ENCODE measurements around the gene SLC39A1. TPM values are rescaled to one million over a fixed set of nuclear protein-coding genes. Genes with fewer than 3 reads are reported as not detected.
"Not testable (repeated sequence)": the region's sequence is repeated elsewhere in the genome, so short reads cannot be mapped to it uniquely, and the experiment has no call there.

Gene SLC39A1
- total RNA-seq: 10 to 100 TPM; 64.4 to 65.5 TPM

GRCh38 chr1:153963030-153963849 lies at the start of gene SLC39A1:
SLC39A1 (minus strand) TSS chr1:153963537; CDS start chr1:153962715, 822 bp downstream.
- ChIA-PET CTCF (interaction anchor here (0.7 to 3.2 kb wide), 6 partner anchors 12 to 446 kb away, joined by 3 to 26 read pairs (median 6); partner anchors contain the start of genes JTB and RAB13), POLR2A (interaction anchor here (0.5 to 2.5 kb wide), 10 partner anchors 10 to 59 kb away, joined by 4 to 17 read pairs (median 6); partner anchors contain the start of genes DENND4B, GATAD2B, JTB and RPS27)
- Mint-ChIP-seq H3K36me3 (ENCODE audit: low read depth) (peaks cover 21% of the 10 kb centered on the region), H3K4me1 (peaks cover 48% of the 10 kb centered on the region), H3K4me3 (peak within 1 kb of the TSS; percentile 81), H3K9me3 (ENCODE audit: low read depth) (no peaks in the 10 kb centered on the region), H3K27ac (peak within 1 kb of the TSS; percentile 94), H3K27me3 (no peaks in the 10 kb centered on the region)
- DNase-seq: peak; percentile 97
- intact Hi-C loops (cut with DNase I, micrococcal nuclease): loop anchor here (1.0 to 10.0 kb wide), 7 partner anchors 14 to 428 kb away; partner anchors contain the start of genes S100A6 (in 2 of the 2), DENND4B (in 1 of the 2), JTB (in 1 of the 2) and S100A2 (in 1 of the 2)
- ATAC-seq: peak; percentile 52

GRCh38 chr1:154012543-154012942 lies 49.2 kb upstream of the SLC39A1 start:
- H3K9me3 Mint-ChIP-seq (ENCODE audit: low read depth); DNase-seq; ATAC-seq; H3K27ac Mint-ChIP-seq; H3K4me1 Mint-ChIP-seq; H3K27me3 Mint-ChIP-seq; H3K36me3 Mint-ChIP-seq (ENCODE audit: low read depth); CTCF ChIA-PET; POLR2A ChIA-PET; H3K4me3 Mint-ChIP-seq: not testable (repeated sequence)
- intact Hi-C loops (cut with DNase I, micrococcal nuclease): loop anchor here in 1 of 2 experiments (5.0 kb wide), 1 partner anchor 45 kb away; no protein-coding TSS in a partner anchor

GRCh38 chr1:154012129-154012528 lies 48.8 kb upstream of the SLC39A1 start:
- ChIA-PET POLR2A (interaction anchor here (0.6 kb wide), 1 partner anchor 278 kb away, joined by 3 read pairs; no protein-coding TSS in a partner anchor), CTCF (no interaction called here)
- H3K4me3 Mint-ChIP-seq: no peak overlapping the region
- H3K27ac Mint-ChIP-seq: no peak overlapping the region
- no peaks in the 10 kb centered on the region for H3K9me3 Mint-ChIP-seq (ENCODE audit: low read depth)
- no peak for DNase-seq
- H3K27me3 Mint-ChIP-seq: no peaks in the 10 kb centered on the region
- intact Hi-C loops (cut with DNase I, micrococcal nuclease): loop anchor here in 1 of 2 experiments (5.0 kb wide), 1 partner anchor 45 kb away; no protein-coding TSS in a partner anchor
- no peaks in the 10 kb centered on the region for H3K36me3 Mint-ChIP-seq (ENCODE audit: low read depth)
- peaks cover 2% of the 10 kb centered on the region for H3K4me1 Mint-ChIP-seq
- no peak for ATAC-seq

GRCh38 chr1:154006136-154006535 lies 42.8 kb upstream of the SLC39A1 start:
- POLR2A ChIA-PET: no interaction called here
- intact Hi-C loops (cut with DNase I, micrococcal nuclease): no loop called here
- CTCF ChIA-PET: no interaction called here
- Mint-ChIP-seq H3K36me3 (ENCODE audit: low read depth) (no peaks in the 10 kb centered on the region), H3K27ac (no peak overlapping the region), H3K4me1 (no peaks in the 10 kb centered on the region), H3K4me3 (no peak overlapping the region), H3K27me3 (no peaks in the 10 kb centered on the region), H3K9me3 (ENCODE audit: low read depth) (no peaks in the 10 kb centered on the region)
- ATAC-seq (no peak), DNase-seq (no peak)

GRCh38 chr1:154000420-154000819 lies 37.1 kb upstream of the SLC39A1 start:
- H3K27me3 Mint-ChIP-seq: no peaks in the 10 kb centered on the region
- no peak overlapping the region for H3K4me3 Mint-ChIP-seq
- H3K4me1 Mint-ChIP-seq: no peaks in the 10 kb centered on the region
- POLR2A ChIA-PET: interaction anchor here (0.7 kb wide), 1 partner anchor 199 kb away, joined by 3 read pairs; no protein-coding TSS in a partner anchor
- no peaks in the 10 kb centered on the region for H3K9me3 Mint-ChIP-seq (ENCODE audit: low read depth)
- peaks cover 6% of the 10 kb centered on the region for H3K36me3 Mint-ChIP-seq (ENCODE audit: low read depth)
- intact Hi-C loops (cut with DNase I, micrococcal nuclease): no loop called here
- ATAC-seq (no peak), DNase-seq (no peak)
- no peak overlapping the region for H3K27ac Mint-ChIP-seq
- CTCF ChIA-PET: no interaction called here

- H3K27ac Mint-ChIP-seq, POLR2A ChIA-PET: not testable (repeated sequence)
- CTCF ChIA-PET: interaction anchor here (1.2 kb wide), 1 partner anchor 321 kb away, joined by 3 read pairs; no protein-coding TSS in a partner anchor
Measured at GRCh38 chr1:153996882-153997281, 33.5 kb upstream of the SLC39A1 start.

GRCh38 chr1:153995640-153996039 lies 32.3 kb upstream of the SLC39A1 start:
- H3K4me1 Mint-ChIP-seq: peaks cover 26% of the 10 kb centered on the region
- H3K27me3 Mint-ChIP-seq: no peaks in the 10 kb centered on the region
- DNase-seq: no peak
- H3K27ac Mint-ChIP-seq: no peak overlapping the region
- ATAC-seq: no peak
- CTCF ChIA-PET: interaction anchor here (0.8 kb wide), 3 partner anchors 11 to 177 kb away, joined by 3 to 4 read pairs (median 3); no protein-coding TSS in a partner anchor
- H3K4me3 Mint-ChIP-seq: no peak overlapping the region
- intact Hi-C loops (cut with DNase I, micrococcal nuclease): no loop called here
- H3K9me3 Mint-ChIP-seq (ENCODE audit: low read depth): no peaks in the 10 kb centered on the region
- H3K36me3 Mint-ChIP-seq (ENCODE audit: low read depth): peaks cover 48% of the 10 kb centered on the region
- POLR2A ChIA-PET: interaction anchor here (0.7 kb wide), 1 partner anchor 21 kb away, joined by 4 read pairs; no protein-coding TSS in a partner anchor

More at GRCh38 chr1:153996882-153997281, 33.5 kb upstream of the SLC39A1 start:
- DNase-seq; ATAC-seq; intact Hi-C loops (cut with DNase I, micrococcal nuclease); H3K27me3 Mint-ChIP-seq; H3K4me3 Mint-ChIP-seq; H3K9me3 Mint-ChIP-seq (ENCODE audit: low read depth): not testable (repeated sequence)
- Mint-ChIP-seq H3K36me3 (ENCODE audit: low read depth) (peaks cover 35% of the 10 kb centered on the region), H3K4me1 (peaks cover 21% of the 10 kb centered on the region)

- DNase-seq: no peak
- peaks cover 49% of the 10 kb centered on the region for H3K36me3 Mint-ChIP-seq (ENCODE audit: low read depth)
- intact Hi-C loops (cut with DNase I, micrococcal nuclease): no loop called here
- H3K27ac Mint-ChIP-seq: peak overlapping the region; percentile 37
- ChIA-PET POLR2A (interaction anchor here (0.6 kb wide), 1 partner anchor 270 kb away, joined by 4 read pairs; no protein-coding TSS in a partner anchor), CTCF (interaction anchor here (0.8 kb wide), 2 partner anchors 11 to 177 kb away, joined by 3 read pairs; no protein-coding TSS in a partner anchor)
- H3K4me1 Mint-ChIP-seq: peaks cover 29% of the 10 kb centered on the region
- ATAC-seq: no peak
- H3K4me3 Mint-ChIP-seq: no peak overlapping the region
- H3K9me3 Mint-ChIP-seq (ENCODE audit: low read depth): no peaks in the 10 kb centered on the region
- no peaks in the 10 kb centered on the region for H3K27me3 Mint-ChIP-seq
Measured at GRCh38 chr1:153995202-153995601, 31.9 kb upstream of the SLC39A1 start.

- Mint-ChIP-seq H3K27ac (peak overlapping the region; percentile 96), H3K9me3 (ENCODE audit: low read depth) (no peaks in the 10 kb centered on the region), H3K36me3 (ENCODE audit: low read depth) (peaks cover 49% of the 10 kb centered on the region), H3K4me1 (peaks cover 39% of the 10 kb centered on the region), H3K4me3 (peak overlapping the region; percentile 93), H3K27me3 (no peaks in the 10 kb centered on the region)
- ATAC-seq (no peak), DNase-seq (no peak)
- POLR2A ChIA-PET: interaction anchor here (0.6 to 2.0 kb wide), 6 partner anchors 14 to 88 kb away, joined by 3 to 25 read pairs (median 16); partner anchors contain the start of genes DENND4B, GATAD2B, JTB and SLC39A1
- intact Hi-C loops (cut with DNase I, micrococcal nuclease): loop anchor here (2.0 to 5.0 kb wide), 7 partner anchors 69 to 335 kb away; partner anchors contain the start of genes ATP8B2 (in 1 of the 2), GATAD2B (in 1 of the 2), HAX1 (in 1 of the 2) and NUP210L (in 1 of the 2)
- CTCF ChIA-PET: interaction anchor here (0.6 to 7.7 kb wide), 3 partner anchors 16 to 1329 kb away, joined by 3 to 66 read pairs (median 4); partner anchors contain the start of genes JTB and RUSC1
Measured at GRCh38 chr1:153991806-153992205, 28.5 kb upstream of the SLC39A1 start.

GRCh38 chr1:153991151-153991630 lies 27.9 kb upstream of the SLC39A1 start:
- no peak for ATAC-seq
- ChIA-PET POLR2A (interaction anchor here (0.5 to 2.0 kb wide), 14 partner anchors 11 to 459 kb away, joined by 3 to 41 read pairs (median 5); partner anchors contain the start of genes CREB3L4, CRTC2, DENND4B and GATAD2B), CTCF (interaction anchor here (0.6 to 7.7 kb wide), 4 partner anchors 15 to 1059 kb away, joined by 3 to 66 read pairs (median 5); partner anchors contain the start of gene JTB)
- Mint-ChIP-seq H3K4me3 (peak overlapping the region; percentile 93), H3K27me3 (no peaks in the 10 kb centered on the region), H3K36me3 (ENCODE audit: low read depth) (peaks cover 49% of the 10 kb centered on the region), H3K4me1 (peaks cover 44% of the 10 kb centered on the region), H3K9me3 (ENCODE audit: low read depth) (no peaks in the 10 kb centered on the region), H3K27ac (peak overlapping the region; percentile 96)
- intact Hi-C loops (cut with DNase I, micrococcal nuclease): loop anchor here (2.0 to 5.0 kb wide), 7 partner anchors 68 to 336 kb away; partner anchors contain the start of genes ATP8B2 (in 1 of the 2), GATAD2B (in 1 of the 2), HAX1 (in 1 of the 2) and NUP210L (in 1 of the 2)
- no peak for DNase-seq
